HG03039 (cell line): ENCODE measurements around the gene AVEN.

Source experiments
- ATAC-seq: cut with Tn5 transposase; IDR thresholded peaks from one replicate; pipeline ENCODE4 v1.9.1; 2021; ENCODE audit warnings: mild to moderate bottlenecking, moderate library complexity; ENCODE audit not compliant: unreplicated experiment

The AVEN gene

DNA sequence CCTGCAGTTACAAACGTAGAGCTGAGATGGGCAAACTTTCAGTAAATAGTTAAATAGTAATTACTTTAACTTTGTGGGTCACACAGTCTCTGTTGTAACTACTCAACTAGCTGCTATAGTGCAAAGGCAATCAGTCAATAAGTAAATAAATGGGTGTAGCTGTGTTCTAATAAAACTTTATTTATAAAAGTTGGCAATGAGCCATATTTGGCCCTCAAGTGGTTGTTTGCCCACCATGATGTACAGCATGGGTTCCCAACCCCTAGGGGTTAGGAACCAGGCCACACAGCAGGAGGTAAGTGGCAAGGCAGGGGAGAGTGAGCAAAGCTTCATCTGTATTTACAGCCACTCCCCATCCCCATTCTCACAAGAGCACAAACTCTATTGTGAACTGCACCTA lies 115.6 kb downstream of the AVEN start:
- no peak for ATAC-seq

DNA sequence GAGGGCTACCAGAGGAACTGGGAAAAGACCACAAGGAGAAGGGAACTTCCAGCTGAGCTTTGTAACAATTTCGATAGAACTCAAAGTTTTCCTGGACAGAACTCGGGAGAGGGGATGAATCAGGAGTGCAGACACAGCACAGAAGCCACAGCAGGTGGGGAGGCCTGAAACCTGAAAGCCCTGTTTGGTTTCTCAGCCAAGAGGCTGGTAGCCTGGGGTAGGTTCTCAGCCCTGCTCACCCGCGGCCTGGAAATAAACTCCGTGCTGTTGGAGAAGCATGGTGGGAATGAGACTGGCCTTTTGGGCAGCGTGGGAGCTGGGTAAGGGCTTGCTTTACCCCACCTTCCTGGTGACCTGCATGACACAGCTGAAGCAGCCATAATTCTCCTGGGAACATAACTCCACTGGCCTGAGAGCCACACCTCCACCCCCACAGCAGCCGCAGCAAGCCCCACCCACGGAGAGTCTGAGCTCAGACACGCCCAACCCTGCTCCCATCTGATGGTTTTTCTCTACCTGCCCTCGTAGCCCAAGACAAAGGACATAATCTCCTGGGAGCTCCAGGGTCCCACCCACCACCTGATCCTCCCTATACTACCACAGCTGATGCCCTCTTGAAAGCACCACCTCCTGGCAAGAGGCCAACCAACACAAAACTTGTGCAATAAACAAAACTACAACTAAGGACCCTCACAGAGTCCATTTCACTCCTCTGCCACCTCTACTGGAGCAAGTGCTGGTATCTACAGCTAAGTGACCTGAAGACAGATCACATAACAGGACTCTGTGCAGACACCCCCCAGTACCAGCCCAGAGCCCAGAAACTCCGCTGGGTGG lies 123.2 kb downstream of the AVEN start:
- ATAC-seq, result no peak

DNA sequence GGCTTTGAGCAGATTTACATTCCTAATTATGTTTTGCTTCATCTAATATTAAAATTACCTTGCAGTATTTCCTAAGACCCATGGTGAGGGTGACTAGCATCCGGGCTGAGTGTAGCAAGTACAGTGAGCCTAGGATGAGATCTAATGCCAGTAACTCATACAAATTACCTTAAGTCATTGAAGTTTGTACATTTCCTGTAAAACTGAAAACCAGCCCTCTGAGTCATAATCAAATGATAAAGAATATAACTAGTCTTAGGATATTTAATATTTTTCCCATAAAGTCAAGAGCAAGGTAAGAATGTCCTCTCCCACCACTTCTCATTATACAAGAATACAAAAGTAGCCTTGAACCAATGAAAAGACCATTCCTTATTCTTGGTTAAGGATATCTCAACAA lies 125.5 kb downstream of the AVEN start:
- ATAC-seq, result no peak

DNA sequence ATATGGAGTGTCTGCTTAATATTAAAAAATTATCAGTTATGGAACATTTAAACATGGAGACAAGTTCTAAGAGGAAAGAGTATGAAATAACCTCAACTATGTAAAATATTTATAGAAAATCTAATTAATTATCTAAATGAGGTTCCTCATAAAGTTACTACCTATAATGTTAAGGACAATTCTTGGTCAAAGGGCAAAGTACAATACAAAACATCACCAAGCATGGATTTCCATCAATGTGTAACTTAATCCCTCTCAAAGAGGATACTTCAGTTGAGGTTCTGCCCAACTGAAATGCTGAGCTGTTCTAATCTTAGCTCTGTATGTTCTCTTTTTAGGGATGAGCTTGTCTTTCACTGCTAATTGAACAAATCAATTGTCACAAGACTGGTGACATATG lies 126.7 kb downstream of the AVEN start:
- ATAC-seq, result no peak

DNA sequence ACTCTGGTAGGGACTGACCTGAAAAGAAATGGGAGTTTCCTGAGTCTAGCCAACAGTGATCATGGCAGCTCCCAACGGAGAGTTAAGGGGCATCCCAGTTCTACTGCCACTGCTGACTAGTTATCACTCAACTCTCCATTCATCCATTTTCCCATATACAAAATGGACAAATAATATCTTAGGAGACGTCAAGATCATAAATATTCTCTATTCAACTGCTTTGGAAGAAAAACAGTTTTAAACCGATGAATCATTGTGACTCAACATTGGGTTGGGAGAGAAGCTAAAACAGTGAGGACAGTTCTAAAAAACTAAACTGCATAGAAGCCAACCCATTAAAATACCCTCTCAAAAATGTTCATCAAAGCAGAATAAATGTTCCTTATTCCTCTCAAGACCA lies 128.3 kb downstream of the AVEN start:
- ATAC-seq, result no peak

DNA sequence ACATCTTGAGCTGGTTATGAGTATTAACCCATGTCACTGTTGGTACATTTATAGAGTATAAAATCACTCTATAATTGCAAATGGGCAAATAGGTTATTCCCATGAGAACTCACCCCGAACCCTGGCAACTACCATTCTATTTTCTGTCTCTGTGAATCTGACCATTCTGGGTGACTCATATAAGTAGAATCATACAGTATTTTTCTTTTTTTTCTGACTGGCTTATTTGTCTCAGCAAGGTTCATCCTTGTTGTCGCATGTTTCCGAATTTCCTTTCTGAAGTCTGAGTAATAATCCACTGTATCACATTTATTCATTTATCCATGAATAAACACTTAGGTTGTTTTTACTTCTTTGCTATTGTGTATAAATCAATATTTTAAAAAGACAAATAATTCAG lies 130.6 kb downstream of the AVEN start:
- no peak for ATAC-seq

DNA sequence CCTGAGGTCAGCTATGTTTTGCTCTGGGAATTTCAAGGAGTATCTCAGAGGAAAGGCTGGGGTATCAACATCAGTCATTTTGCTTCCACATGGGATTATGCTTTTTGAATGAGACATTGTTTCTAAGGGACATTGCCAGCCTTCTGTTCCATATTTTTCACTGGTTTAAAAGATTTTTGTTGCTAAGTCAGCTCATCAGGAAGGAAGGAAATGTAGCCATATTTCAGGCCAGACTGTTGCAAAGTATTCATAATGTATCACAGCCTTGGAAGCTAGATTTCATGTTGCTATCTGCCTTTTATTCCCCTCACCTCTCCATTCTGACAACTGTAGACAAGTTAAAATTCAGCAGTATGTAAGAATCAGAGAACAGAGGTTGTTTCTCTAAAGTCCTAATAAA lies 131.7 kb downstream of the AVEN start:
- no peak for ATAC-seq

DNA sequence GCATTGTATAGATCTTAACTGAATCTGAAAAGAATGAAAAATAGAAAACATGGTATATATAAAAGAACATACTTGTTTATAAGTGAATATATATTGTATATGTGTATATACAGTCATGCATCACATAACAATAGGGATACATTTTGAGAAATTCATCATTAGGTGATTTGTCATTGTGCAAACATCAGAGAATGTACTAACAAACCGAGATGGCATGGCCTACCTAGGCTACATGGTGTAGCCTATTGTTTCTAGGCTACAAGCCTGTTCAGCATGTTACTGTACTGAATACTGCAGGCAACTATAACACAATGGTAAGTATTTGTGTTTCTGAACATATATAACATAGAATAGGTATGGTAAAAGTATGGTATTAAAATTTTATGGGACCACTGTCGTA lies 135.3 kb downstream of the AVEN start:
- no peak for ATAC-seq

DNA sequence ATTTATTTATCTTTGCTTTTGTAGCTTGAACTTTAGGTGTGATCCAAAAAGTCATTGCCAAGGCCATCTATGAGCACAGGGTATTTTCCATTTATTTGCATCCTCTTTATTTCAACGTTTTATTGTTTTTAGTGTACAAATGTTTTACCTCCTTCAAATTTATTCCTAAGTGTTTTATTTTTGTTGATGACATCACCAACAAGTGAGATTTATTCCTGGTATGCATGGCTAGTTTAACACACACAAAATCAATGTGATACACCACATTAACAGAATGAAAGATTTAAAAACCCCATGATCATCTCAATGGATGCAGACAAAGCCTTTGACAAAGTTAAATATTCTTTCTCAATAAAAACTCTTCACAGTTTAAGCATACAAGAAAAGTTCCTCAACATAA lies 137.0 kb downstream of the AVEN start:
- ATAC-seq, result no peak

DNA sequence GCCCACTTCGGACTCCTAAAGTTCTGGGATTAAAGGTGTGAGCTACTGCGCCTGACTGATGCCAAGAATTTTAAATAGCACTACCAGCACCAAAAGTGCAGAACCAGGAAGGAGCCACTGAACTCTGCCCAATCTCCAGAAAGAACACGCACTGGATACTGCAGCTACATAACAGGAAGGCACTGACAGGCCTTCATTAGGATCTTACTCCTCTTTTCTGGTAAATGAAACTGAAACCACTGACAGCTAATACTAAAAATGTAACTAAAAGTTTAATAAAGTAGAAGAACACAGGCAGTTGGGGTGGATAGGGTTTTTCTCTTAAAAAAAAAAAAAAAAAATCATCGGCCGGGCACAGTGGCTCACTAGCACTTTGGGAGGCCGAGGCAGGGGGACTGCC lies 144.8 kb downstream of the AVEN start:
- ATAC-seq, result no peak

DNA sequence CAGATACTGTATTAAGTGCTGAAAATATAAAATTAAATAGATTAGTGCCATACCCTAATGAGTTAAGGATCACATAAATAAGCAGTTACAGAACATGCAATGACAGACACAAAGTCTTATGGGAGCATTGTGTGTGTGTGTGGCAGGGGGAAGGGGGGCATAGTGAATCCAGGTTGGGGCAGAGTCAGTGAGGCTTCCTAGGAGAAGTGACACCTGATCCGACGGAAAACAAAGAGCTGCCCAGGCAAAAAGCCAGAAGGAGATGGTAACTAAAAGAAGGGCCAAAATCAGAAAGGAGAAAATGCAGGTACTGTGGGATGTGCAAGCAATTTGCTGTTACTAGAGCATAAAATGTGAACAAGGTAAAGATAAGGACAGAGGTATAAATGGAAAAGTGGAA lies 150.8 kb downstream of the AVEN start:
- no peak for ATAC-seq

DNA sequence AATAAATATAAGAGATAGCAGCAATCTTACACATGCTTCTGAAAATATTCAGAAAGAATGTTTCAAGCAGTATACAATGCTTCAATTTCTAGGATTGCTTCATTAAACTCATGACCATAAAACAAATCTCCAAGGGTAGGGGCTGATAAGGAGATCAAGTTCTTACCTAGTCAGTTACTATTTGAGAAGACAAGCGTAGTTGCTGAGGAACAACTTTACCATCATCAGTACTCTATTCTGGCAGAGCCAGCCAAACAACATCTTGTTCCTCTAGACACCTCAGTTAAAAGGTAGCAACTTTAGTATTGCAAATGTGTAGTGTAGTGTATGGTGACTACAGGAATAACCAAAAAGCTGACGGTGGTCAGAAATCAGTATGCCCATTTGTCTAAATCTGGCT lies 156.1 kb downstream of the AVEN start:
- ATAC-seq, result no peak

DNA sequence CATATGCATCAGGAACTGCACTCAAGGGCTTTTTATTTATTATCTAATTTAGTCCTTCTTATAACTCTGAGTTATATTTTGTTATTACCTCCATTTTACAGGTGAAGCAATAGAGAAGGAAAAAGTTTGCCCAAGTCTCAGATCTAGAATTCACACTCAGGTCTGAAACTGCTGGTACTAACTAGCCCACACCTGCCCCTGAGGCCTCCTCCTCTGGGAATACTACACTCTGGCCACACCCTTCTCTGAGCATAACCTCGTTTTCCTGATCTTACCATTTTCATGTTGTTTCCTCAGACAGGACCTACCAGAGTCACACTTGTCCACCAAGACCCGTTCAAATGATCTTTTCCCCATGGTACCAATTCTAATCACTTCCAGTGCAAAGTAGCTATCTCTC lies 164.8 kb downstream of the AVEN start:
- ATAC-seq, result no peak

DNA sequence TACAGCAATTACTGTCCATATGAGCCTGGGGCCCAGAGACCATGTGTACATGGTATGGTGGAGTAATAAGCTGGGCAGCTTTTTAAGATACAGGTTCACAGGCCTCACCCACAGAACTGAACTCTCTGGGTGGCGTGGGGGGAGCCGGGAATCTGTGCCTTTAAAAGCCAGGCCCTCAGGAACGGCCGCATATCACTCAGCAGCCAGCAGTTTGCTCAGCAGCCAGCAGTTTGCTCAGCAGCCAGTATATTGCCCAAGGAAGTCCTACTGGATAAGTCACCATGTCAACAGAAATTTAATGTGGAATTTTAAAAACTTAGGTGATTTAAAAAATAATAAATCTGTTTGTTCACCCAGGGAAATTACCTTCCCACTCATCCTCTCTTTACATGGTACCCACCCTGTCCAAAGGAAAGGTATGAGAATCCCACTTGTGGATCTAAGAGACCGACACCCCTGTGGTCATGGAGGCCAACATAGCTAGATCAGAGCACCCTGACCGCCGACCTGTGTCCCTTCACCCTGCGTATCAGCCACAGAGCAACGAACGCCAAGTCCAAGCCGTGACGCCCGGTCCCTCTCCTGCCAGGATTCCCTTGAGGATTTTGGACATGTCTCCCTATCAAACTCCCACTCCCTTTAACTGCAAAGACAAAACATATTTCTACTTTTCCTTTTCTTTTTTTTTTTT lies 166.4 kb downstream of the AVEN start:
- ATAC-seq, result no peak

DNA sequence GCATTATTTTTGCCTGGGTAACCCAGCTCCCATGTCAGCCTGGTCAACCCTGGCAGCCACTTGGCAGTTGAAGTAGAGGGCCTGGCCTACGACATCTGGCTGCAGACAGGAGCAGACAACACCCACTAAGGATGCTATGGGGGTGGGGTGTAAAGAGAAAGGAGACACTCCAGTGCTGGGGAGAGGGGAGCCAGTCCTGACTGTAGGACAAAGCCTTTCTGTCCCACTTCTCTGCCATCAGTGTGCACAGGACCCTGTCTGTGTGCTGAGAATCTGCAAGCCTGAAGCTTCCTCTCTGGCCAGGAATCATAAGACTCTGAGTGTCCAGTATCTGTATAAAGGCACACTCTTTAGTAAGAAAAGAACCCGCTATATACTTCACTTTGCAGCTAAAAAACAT lies 167.0 kb downstream of the AVEN start:
- ATAC-seq, result no peak

DNA sequence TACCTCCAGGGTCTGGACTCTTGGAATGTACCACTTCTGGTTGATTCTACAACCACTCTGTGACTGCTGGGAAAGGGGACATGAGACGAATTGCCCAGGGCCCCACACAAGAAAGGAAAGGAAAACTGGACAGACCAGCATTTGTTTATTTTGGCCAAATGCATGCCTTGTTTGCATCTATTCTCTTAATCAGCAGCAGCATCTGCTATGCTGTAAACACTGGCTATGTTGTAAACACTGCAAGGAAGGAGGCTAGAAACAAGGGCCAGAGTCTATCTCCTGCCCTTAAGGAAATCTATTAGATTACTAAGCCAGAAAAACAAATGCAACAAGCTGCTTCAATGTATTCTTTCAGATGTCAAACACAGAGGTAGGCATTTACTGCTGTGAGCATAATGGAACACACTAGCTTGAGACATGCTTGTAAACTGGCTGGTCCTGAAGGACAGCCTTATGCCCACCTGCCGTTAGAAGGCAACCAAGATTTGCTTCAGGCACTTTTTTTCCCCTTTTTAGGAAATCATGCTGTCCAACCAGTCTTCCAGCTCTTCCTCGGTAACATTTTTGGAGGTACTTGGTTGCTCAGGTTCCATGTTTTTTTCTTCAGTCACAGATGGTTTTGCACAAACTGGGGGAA lies 172.8 kb downstream of the AVEN start:
- ATAC-seq, result no peak

DNA sequence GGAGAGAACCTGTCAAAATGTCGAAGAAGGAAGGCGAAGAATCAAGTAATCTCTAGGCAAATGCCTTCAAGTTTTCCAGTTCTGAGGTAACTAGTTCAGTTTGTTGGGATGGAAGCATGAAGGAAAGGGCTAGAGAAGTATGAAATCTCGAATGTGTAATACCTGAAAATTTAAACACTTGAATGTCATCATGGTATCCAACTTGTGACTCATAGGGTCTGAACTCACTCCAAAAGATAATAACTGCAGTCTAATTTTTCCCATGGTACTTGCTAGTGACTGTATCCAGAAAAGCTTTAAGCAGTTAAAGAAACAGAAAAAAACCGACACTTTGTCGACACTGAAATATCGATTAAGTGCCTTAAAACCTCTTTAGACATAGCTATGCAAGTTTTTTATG lies 173.6 kb downstream of the AVEN start:
- ATAC-seq, result no peak

DNA sequence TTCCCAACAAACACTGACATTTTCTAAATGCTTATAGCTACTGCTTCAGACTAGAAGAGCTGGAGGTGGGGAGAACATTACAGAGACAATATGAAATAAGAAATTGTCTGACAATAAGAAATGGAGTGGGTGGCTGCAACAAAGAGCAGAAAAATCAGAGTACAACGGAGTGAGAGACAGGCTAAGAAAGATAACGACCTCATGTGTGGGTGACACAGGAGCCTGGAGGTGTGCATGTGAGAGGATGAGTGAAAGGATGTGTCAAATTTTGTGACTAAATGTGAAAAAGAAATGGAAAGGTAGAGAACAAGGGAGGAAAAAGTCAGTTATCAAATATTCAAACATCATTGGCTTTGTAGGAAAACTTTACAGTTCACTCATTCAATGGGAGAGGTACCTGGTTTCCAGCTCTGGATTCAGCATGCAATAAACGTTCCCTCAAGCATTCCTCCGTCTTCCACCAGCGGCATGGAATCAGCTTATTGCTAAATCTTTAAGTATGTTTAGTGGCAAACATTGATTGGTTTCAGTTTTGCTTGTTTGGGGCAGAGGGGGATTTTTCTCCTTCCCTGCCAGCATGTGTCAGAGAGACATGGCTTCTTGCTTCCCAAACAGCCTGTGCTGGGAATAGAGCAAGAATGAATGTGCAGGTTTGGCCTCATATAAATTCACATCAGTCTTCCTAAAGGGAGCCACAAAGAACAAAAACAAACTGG lies 174.5 kb downstream of the AVEN start:
- no peak for ATAC-seq

DNA sequence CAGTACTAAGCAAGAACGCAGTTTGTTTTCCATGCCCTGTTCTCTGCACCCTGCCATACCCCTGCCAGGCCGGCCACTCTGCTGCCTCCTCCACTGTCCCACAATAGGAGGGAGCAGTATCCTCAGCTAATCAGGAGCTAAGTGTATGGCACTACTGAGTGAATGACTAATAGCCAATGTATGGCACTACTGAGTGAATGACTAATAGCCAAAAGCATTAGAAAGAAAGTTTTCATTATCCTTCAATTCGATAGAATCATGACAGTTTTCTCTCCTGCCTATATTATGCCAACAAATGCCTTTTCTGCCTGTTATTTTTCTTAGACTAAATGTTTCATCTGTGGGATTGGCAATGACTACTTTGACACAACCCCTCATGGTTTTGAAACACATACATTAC lies 178.2 kb downstream of the AVEN start:
- ATAC-seq, result no peak

DNA sequence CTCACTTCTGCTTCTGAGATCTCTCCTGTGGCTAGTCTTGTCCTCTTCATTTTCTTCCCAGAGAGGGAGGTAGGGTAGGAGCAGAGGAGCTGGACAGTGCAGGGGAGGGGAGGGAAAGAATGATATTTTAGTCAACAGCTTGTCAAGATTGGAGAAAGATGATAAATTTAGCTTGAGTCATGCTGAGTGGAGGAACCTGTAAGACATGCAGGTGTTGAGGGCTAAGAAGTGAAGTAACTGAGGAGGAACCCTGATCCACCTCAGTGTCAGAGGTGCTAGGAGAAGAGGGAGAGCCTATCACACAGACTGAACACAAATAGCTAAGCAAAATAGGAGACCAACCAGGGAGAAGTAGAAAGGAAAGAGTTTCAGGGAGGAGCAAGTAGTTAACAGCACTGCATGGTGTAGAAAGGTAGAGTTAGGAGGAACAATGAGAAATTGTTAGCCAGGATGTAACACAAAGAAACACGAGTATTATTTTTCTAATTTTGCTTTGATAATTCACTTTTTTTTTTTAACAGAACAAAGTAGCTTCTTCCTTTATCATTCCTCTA lies 178.9 kb downstream of the AVEN start:
- ATAC-seq, result no peak

DNA sequence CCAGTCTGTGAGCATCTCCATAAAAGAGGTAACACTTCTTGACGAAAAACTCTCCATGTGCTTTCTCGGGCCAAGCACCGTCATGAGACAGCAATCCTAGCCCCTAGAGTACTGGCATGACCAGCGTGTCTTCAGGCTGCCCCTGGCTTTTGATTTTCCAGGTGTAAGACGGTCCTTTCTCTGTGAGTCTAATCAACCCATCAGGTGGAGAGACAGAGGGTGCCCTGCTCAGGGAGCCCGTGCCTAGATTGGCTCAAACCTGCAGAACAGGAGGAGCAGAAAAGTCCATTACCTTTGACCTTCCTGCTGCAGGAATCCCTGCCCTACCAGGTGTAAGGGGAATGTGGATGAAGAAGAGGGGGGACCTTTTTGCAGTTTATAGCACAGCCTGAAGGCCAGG lies 180.2 kb downstream of the AVEN start:
- no peak for ATAC-seq
